ENCODE results near the gene C13orf46.

C13orf46 gene

GRCh38 chr13:113982296-113982661 is 8.4 kb upstream of the C13orf46 start:
- H3K27me3 ChIP-seq (ENCODE audit: control insufficient read depth, insufficient read depth, low read length) = no peaks in the 10 kb centered on the region
- no peak overlapping the region for H3K4me3 ChIP-seq (ENCODE audit: low read depth, low read length)
- no peak overlapping the region for H3K9ac ChIP-seq (ENCODE audit: low read depth, low read length)
- no peaks in the 10 kb centered on the region for H3K4me1 ChIP-seq (ENCODE audit: control insufficient read depth, insufficient read depth, low read length)
- H3K9me3 ChIP-seq (ENCODE audit: control insufficient read depth, insufficient read depth, low read length) = no peaks in the 10 kb centered on the region
- peaks cover 23% of the 10 kb centered on the region for H3K36me3 ChIP-seq (ENCODE audit: control insufficient read depth, insufficient read depth, low read length)

DNA sequence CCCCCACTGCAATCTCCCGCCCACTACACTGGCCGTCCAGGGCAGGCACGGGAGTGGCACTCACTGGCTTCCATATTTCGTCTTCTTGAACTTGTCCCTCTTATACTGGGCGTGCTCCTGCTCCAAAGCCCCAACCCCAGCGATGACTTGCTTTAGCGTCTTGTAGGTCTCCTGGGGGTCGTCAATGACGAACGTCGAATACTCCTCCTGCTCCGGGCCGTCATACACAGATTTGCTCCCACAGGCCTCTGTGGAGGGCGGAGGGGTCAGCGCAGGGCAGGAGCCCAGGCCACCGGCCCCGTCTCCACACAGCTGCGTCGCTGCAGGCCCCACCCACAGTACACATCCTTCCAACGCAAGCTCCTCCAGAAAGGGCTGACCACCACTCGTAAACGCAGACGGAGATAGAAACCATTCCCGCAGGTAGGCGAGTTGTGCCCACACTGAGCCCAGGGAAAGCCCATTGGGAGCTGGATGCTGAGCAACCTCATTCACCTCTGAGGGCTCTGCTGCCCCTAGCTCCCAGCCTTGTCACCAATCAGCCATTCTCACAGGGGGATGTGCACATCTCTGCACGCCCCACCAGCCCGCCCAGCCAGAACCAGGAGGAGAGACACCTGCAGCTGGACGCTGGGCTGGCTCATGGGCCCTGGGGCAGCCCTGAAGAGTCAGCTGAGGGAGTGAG is 7.9 kb upstream of the C13orf46 start:
- Histone ChIP-seq H3K27me3 (ENCODE audit: control insufficient read depth, insufficient read depth, low read length) (no peaks in the 10 kb centered on the region), H3K9ac (ENCODE audit: low read depth, low read length) (no peak overlapping the region), H3K4me1 (ENCODE audit: control insufficient read depth, insufficient read depth, low read length) (no peaks in the 10 kb centered on the region), H3K36me3 (ENCODE audit: control insufficient read depth, insufficient read depth, low read length) (peaks cover 23% of the 10 kb centered on the region), H3K4me3 (ENCODE audit: low read depth, low read length) (no peak overlapping the region), H3K9me3 (ENCODE audit: control insufficient read depth, insufficient read depth, low read length) (no peaks in the 10 kb centered on the region)

GRCh38 chr13:113981194-113981605 is 7.3 kb upstream of the C13orf46 start:
- H3K4me1 ChIP-seq (ENCODE audit: control insufficient read depth, insufficient read depth, low read length) = no peaks in the 10 kb centered on the region
- H3K27me3 ChIP-seq (ENCODE audit: control insufficient read depth, insufficient read depth, low read length) = no peaks in the 10 kb centered on the region
- H3K9me3 ChIP-seq (ENCODE audit: control insufficient read depth, insufficient read depth, low read length) = no peaks in the 10 kb centered on the region
- no peak overlapping the region for H3K4me3 ChIP-seq (ENCODE audit: low read depth, low read length)
- peaks cover 23% of the 10 kb centered on the region for H3K36me3 ChIP-seq (ENCODE audit: control insufficient read depth, insufficient read depth, low read length)
- no peak overlapping the region for H3K9ac ChIP-seq (ENCODE audit: low read depth, low read length)

GRCh38 chr13:113980489-113981064 is 6.7 kb upstream of the C13orf46 start:
- H3K4me3 ChIP-seq (ENCODE audit: low read depth, low read length) = no peak overlapping the region
- H3K9ac ChIP-seq (ENCODE audit: low read depth, low read length) = no peak overlapping the region
- H3K36me3 ChIP-seq (ENCODE audit: control insufficient read depth, insufficient read depth, low read length) = peaks cover 23% of the 10 kb centered on the region
- no peaks in the 10 kb centered on the region for H3K9me3 ChIP-seq (ENCODE audit: control insufficient read depth, insufficient read depth, low read length)
- H3K27me3 ChIP-seq (ENCODE audit: control insufficient read depth, insufficient read depth, low read length) = no peaks in the 10 kb centered on the region
- H3K4me1 ChIP-seq (ENCODE audit: control insufficient read depth, insufficient read depth, low read length) = no peaks in the 10 kb centered on the region

GRCh38 chr13:113979791-113980471 is 6.1 kb upstream of the C13orf46 start:
- Histone ChIP-seq H3K9ac (ENCODE audit: low read depth, low read length) (no peak overlapping the region), H3K9me3 (ENCODE audit: control insufficient read depth, insufficient read depth, low read length) (no peaks in the 10 kb centered on the region), H3K4me1 (ENCODE audit: control insufficient read depth, insufficient read depth, low read length) (no peaks in the 10 kb centered on the region), H3K4me3 (ENCODE audit: low read depth, low read length) (no peak overlapping the region), H3K36me3 (ENCODE audit: control insufficient read depth, insufficient read depth, low read length) (peaks cover 23% of the 10 kb centered on the region), H3K27me3 (ENCODE audit: control insufficient read depth, insufficient read depth, low read length) (no peaks in the 10 kb centered on the region)

DNA sequence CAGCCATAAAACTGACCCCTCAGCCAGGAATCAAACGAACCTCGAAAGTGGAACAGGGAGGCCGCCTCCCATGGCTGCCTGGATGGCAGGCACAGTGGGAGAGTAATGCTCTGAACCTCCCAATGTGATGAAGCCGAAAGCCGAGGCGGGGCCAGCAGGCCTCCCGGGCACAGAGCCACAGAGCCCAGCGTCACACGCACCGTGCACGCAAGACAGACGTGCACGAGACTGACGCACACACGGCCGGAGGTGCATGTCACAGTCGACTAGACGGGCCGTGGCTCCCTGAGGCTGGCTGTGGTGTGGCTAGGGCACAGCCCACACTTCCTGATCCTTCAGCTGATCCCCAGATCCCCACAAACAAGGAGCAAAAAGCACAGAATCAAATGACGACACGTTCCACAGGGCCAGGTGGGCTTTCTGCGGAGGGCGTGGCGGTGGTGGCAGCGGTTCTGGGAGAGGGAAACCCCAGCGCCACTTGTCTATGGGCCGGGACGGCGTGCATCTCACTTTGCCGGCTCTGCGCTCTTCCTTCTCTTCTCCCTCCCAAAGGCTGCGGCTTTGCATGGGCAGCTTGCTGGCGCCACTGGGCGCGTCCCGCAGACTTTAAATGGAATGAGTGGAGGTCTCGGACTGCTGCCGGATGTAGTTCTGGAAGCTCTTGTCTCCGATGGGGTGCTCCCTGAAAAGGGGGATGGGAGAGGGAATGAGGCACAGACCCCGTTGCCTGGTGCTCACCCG is 5.0 kb upstream of the C13orf46 start:
- H3K36me3 ChIP-seq (ENCODE audit: control insufficient read depth, insufficient read depth, low read length) = peaks cover 23% of the 10 kb centered on the region
- H3K4me3 ChIP-seq (ENCODE audit: low read depth, low read length) = no peak overlapping the region
- no peaks in the 10 kb centered on the region for H3K9me3 ChIP-seq (ENCODE audit: control insufficient read depth, insufficient read depth, low read length)
- no peaks in the 10 kb centered on the region for H3K27me3 ChIP-seq (ENCODE audit: control insufficient read depth, insufficient read depth, low read length)
- no peaks in the 10 kb centered on the region for H3K4me1 ChIP-seq (ENCODE audit: control insufficient read depth, insufficient read depth, low read length)
- H3K9ac ChIP-seq (ENCODE audit: low read depth, low read length) = no peak overlapping the region

- H3K27me3 ChIP-seq (ENCODE audit: control insufficient read depth, insufficient read depth, low read length) = no peaks in the 10 kb centered on the region
- no peak overlapping the region for H3K4me3 ChIP-seq (ENCODE audit: low read depth, low read length)
- peaks cover 23% of the 10 kb centered on the region for H3K36me3 ChIP-seq (ENCODE audit: control insufficient read depth, insufficient read depth, low read length)
- no peaks in the 10 kb centered on the region for H3K9me3 ChIP-seq (ENCODE audit: control insufficient read depth, insufficient read depth, low read length)
- H3K4me1 ChIP-seq (ENCODE audit: control insufficient read depth, insufficient read depth, low read length) = no peaks in the 10 kb centered on the region
- no peak overlapping the region for H3K9ac ChIP-seq (ENCODE audit: low read depth, low read length)
These were observed 4.1 kb upstream of the C13orf46 start for GRCh38 chr13:113977976-113978375.

DNA sequence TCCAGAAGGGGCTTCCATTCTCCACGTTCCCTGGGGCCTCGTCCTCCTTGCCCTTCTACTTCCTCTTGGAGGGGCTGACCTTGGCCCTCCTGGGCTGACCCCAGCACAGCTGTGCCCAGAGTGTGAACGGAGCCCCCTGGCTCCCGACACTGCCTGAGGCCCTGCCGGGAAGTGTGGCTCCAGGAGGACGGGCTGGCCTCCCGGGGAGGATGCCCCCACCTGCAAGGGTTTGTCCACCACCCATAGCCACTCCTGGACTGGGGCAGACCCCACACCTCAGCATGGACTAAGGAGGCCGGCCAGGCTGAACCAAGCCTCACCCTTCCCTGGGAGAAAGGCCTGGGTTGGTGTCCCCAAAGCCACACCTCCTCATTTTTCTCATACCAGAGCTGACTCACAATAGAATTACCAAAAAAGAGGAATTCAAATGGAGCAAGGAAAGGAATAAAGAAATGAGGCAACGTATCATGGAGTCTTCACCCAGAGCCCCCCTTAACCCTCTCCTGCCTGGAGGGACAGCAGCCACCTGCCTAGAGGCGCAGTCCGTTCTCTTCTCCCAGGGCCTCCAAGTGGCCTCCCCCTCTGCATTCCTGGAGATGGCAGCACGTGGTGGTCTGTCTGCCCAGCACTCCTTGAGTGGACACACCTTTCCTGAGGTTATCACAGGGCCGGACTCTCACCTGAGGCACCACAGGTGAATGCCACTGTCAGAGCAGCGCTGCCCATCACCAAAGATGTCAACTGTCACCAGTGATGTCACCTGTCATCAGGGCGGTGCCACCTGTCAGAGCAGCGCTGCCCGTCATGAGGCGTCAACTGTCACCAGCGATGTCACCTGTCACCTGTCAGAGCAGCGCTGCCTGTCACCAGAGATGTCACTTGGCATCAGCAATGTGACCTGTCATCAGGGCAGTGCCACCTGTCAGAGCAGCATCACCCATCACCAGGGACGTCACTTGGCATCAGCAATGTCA is 3.1 kb upstream of the C13orf46 start:
- peaks cover 19% of the 10 kb centered on the region for H3K36me3 ChIP-seq (ENCODE audit: control insufficient read depth, insufficient read depth, low read length)
- H3K9me3 ChIP-seq (ENCODE audit: control insufficient read depth, insufficient read depth, low read length) = no peaks in the 10 kb centered on the region
- no peak overlapping the region for H3K4me3 ChIP-seq (ENCODE audit: low read depth, low read length)
- no peaks in the 10 kb centered on the region for H3K27me3 ChIP-seq (ENCODE audit: control insufficient read depth, insufficient read depth, low read length)
- no peaks in the 10 kb centered on the region for H3K4me1 ChIP-seq (ENCODE audit: control insufficient read depth, insufficient read depth, low read length)
- no peak overlapping the region for H3K9ac ChIP-seq (ENCODE audit: low read depth, low read length)

DNA sequence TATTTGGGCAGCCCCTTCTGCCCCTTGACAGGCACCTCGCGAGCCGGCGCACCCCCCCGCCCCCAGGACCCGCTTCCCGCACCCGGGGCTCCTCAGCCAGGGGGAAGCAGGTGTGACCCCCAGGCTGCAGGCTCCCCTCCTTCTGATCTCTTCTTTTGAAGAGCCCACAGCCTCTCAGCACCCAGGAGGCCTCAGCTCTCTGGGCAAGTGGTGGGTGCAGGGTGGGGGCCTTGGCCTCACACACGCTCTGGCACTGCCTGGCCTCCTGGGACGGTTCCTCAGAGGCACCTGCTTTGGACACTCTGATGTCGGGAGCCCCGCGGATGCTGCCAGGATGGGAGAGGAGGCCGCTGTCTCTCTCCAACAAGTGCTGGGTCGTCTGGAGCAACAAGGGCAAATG is 1.5 kb upstream of the C13orf46 start:
- Histone ChIP-seq H3K4me3 (ENCODE audit: low read depth, low read length) (no peak overlapping the region), H3K9ac (ENCODE audit: low read depth, low read length) (no peak overlapping the region), H3K36me3 (ENCODE audit: control insufficient read depth, insufficient read depth, low read length) (peaks cover 16% of the 10 kb centered on the region), H3K27me3 (ENCODE audit: control insufficient read depth, insufficient read depth, low read length) (no peaks in the 10 kb centered on the region), H3K4me1 (ENCODE audit: control insufficient read depth, insufficient read depth, low read length) (no peaks in the 10 kb centered on the region), H3K9me3 (ENCODE audit: control insufficient read depth, insufficient read depth, low read length) (no peaks in the 10 kb centered on the region)

DNA sequence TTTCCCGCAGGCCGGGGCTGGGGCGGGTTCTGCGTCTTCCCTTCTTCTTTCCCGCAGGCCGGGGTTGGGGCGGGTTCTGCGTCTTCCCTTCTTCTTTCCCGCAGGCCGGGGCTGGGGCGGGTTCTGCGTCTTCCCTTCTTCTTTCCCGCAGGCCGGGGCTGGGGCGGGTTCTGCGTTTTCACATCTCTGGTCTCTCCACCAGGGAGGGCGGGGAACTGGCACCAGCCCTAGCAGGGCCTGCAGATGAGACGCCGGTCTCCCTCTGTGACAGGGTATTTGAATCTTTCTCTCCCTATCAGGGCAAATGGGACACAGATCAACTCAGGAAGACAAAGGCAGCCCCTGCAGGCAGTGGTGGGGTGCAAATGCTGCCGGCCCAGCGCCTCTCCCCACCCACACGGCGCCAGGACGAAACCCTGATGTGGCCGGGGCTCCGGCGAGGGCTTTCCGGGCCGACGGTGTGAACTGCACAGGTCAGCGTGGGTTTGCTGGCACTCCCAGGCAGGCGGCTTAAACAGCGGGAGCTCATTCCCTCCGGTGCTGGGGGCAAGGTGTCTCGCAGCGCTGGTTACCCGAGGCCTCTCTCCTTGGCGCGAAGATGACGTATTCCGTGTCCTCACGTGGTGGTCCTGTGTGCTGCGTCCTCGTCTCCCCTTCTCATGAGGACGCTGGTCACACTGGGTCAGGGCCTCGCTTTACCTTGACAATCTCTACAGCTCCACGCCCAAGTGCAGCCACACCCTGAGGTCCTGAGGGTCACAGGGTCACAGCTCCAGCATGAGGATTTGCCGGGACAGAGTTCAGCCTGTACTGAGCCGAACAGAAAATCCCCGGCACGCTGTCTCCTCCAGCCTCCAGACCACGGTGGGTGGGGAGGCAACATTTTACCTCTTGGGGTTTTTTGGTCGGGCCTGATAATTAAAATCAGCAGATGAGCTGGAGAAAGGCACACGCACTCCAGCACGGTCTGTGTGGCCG is 717 bp upstream of the C13orf46 start:
- H3K36me3 ChIP-seq (ENCODE audit: control insufficient read depth, insufficient read depth, low read length) = peaks cover 8% of the 10 kb centered on the region

More for the DNA sequence above, 717 bp upstream of the C13orf46 start:
- Histone ChIP-seq H3K27me3 (ENCODE audit: control insufficient read depth, insufficient read depth, low read length) (no peaks in the 10 kb centered on the region), H3K4me3 (ENCODE audit: low read depth, low read length) (no peak overlapping the region), H3K9me3 (ENCODE audit: control insufficient read depth, insufficient read depth, low read length) (no peaks in the 10 kb centered on the region), H3K9ac (ENCODE audit: low read depth, low read length) (no peak overlapping the region), H3K4me1 (ENCODE audit: control insufficient read depth, insufficient read depth, low read length) (no peaks in the 10 kb centered on the region)

Data from iPS-15b (cell line).